GM18498 (cell line): Measurements from ENCODE around the gene ALKBH2.

ENCODE experiments used
- ATAC-seq: cut with Tn5 transposase; IDR thresholded peaks from one replicate; pipeline ENCODE4 v1.9.1; 2021; ENCODE audit warnings: mild to moderate bottlenecking, moderate library complexity; ENCODE audit not compliant: unreplicated experiment

Gene ALKBH2

GRCh38 chr12:109093022-109093918 is at the start of gene ALKBH2:
Gene ALKBH2, minus strand, starts transcription at chr12:109093472. Its CDS starts 686 bp downstream, at chr12:109092786.
- peak; percentile 67 for ATAC-seq

DNA sequence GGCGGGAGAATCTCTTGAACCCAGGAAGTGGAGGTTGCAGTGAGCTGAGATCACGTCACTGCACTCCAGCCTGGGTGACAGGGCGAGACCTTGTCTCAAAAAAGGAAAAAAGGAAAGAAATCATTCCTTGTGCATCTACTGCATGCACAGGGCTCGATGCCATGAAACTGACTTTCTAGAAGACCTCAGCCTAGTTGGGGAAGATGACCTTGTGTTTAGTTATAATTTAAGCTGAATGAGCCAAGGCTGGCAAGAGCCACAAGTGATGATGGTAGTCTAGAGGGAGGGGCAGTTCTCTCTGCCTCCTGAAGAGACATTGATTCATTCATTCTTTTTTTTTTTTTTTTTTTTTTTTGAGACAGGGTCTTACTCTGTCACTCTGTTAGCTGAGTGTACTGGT is 47.3 kb upstream of the ALKBH2 start:
- ATAC-seq: no peak

- ATAC-seq: no peak
Observed at GRCh38 chr12:109139791-109140190, 46.5 kb upstream of the ALKBH2 start.

DNA sequence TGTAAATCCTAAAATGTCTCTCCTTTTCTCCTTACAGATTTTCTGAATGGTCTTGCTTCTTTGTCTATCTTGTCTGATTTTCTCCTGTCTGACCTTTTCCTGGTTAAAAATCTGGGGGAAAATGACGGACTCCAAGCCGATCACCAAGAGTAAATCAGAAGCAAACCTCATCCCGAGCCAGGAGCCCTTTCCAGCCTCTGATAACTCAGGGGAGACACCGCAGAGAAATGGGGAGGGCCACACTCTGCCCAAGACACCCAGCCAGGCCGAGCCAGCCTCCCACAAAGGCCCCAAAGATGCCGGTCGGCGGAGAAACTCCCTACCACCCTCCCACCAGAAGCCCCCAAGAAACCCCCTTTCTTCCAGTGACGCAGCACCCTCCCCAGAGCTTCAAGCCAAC is 46.1 kb upstream of the ALKBH2 start:
- no peak for ATAC-seq

DNA sequence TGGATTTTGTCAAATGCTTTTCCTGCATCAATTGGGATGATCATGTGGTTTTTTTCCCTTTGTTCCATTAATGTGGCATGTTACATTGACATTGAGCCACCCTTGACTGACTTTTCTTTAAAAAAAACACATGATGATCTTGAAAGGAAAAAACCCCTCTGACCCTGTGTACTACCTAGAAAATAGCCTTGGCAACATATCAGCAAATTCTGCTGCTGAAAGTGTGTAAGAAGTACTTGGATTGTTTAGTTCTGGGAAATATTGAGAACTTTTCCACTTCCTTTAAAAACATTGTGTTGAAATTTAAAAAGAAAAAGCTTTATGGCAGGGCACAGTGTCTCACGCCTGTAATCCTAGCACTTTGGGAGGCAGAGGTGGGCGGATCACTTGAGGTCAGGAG is 43.8 kb upstream of the ALKBH2 start:
- no peak for ATAC-seq

GRCh38 chr12:109134186-109134917 is 41.1 kb upstream of the ALKBH2 start:
- ATAC-seq: no peak

- ATAC-seq: no peak
Observed at GRCh38 chr12:109131154-109132050, 38.1 kb upstream of the ALKBH2 start.

DNA sequence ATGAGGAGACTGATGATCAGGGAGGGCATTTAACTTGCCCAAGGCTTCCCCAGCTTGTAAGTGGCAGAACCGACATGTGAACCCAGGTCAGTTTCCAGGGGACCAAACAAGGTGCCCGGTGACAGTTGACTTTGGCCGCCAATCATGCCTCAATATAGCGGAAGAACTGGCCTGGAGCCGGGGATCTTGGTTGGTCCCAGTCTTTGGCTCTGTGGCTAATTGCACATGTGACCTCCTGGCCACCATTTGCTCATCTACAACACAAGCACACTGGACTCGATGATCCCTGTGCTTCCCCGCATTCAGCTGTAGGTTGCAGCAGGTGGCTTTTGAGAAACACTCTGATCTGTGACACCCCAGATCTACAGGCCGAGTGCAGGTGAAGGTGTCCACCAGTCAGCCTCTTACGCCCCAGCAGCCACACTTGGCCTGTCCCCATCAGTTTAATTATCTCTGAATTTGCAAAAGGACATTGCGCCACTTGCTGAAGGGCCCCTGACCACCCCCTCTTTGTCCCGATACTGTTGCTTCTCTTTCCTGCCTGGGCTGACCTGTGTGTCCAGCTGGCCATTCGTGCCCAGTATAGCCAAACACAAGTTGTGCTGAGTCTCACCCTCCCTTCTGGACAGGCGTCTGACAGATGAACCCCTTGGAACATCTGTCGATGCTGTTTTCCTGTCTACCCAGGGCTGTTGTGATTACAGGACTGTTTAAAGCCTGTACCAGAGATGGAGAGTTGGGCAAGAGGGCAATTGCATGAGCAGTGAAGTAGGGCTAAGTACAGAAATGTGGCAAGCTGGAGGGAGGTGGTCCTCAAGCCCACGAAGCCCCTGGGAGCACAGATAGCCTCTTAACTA is 37.3 kb upstream of the ALKBH2 start:
- no peak for ATAC-seq

DNA sequence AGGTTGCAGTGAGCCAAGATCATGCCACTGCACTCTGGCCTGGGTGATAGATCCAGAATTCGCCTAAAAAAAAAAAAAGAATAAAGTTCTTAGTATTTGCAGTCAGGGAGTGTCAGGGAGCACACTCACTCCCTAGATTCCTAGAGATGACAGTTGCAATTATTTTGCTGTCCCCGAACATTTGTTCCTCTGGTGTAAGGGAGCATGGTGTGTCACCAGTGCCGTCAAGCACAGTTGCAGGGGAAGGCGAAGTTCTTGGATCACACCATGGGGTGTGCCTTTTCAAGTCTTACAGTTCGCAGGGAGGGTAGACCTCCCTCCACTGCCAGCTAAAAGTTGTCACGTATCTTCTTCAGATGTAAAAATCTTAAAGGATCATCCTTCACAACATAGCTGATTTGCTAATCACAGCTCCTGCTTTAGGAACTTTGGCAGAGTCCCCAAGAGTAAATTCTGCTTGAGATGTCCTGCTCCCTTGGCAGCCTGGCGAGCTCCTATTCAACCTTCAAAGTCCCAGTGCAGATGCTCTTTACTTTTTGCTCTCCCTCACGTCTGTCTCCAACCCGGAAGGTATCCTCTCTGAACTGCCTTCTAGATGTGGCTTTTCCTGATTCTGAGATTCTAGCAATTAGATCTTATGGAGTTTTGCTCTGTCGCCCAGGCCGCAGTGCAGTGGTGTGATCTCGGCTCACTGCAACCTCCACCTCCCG is 34.4 kb upstream of the ALKBH2 start:
- ATAC-seq: no peak

- ATAC-seq: no peak
Observed at GRCh38 chr12:109126784-109127183, 33.5 kb upstream of the ALKBH2 start.

DNA sequence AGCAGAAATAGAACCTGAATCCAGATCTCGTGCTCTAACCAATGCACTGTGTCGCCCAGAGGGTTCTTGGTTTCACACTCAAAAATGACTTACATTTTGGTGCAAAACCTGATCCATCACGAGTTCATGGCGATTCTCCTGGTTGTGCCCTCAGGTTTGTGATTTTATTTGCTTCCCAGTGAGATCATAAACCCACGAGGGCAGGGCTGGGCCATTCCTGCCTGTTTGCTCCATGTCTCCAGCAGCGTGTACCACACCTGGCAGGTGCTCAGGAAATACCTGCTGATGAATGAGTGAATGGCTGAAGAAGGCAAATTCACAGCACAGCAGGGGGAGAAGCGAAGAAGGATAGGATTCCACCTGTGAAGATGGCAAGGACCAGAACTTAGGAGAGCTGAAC is 32.5 kb upstream of the ALKBH2 start:
- no peak for ATAC-seq

- no peak for ATAC-seq
Observed at GRCh38 chr12:109124878-109125648, 31.8 kb upstream of the ALKBH2 start.

DNA sequence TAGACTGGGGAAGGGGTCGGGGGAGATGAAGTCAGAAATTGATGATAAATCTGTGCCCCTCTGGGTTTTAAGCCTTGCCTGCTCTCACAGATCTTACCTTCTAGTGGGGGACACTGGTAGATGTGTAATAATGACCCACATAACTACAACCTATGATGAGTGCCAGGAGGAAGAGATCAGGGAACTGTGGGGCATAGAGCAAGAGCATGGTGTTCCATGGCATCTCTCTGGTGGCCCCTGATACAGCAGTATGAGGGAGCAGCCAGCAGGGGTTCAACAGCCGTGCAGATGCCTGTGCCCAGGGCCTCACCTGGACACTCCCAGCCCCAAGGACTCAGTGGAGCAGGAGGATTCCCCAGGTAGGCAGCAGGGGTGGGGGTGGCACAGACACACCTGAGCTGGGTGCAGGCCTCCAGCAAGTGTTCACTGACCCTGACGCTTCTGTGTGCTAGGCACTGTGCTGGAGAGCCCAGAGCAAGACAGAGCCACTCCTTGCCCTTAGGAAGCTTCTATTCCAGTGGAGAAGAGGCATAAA is 28.1 kb upstream of the ALKBH2 start:
- no peak for ATAC-seq

- no peak for ATAC-seq
Observed at GRCh38 chr12:109120557-109120956, 27.3 kb upstream of the ALKBH2 start.

GRCh38 chr12:109120095-109120494 is 26.8 kb upstream of the ALKBH2 start:
- ATAC-seq: no peak

GRCh38 chr12:109116611-109116949 is 23.3 kb upstream of the ALKBH2 start:
- no peak for ATAC-seq

DNA sequence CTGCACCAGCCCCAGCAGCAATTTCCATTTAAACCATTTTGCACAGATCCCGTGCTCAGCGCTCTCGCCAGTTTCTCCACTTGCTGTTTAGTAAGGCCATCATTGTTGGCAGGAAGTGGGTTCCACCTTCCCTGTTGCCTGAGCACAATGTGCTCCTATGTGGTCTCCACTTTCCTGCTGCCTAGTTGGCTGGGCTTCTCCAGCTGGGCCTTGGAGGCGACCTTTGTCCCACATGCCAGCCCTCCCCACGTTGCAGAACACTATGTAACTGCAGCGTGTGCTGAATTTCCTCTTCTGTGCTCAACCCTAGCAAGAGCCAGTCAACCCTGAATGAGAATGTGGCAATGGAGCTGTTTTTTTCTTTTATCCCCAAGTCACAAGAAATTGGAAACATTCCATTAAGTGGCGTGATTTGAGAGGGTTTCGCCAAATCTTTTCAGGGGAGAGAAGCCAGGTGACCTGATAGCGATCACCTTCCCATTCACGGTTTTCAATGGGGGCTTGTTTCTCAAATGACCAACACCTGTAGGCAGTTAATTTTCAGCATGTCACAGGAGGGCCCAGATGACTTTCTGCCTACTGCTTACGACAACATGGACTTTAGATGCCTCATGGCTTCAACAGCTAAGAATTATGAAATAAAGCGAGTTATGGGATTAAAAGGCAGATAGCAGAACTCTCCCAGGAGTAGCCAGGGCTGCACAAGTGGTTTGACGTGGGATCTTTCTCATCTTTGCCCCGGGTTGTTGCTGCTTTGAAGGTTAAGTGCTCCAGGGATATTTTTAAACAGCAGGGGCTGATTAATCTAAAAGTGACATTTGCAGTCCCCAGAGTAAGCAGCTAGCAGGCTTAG is 22.7 kb upstream of the ALKBH2 start, which contains the start of gene ACACB:
Gene ACACB, plus strand, starts transcription at position 830 of the 853 bp plus-strand sequence. CDS start 22,819 bp downstream, outside the sequence.
- ATAC-seq: no peak

DNA sequence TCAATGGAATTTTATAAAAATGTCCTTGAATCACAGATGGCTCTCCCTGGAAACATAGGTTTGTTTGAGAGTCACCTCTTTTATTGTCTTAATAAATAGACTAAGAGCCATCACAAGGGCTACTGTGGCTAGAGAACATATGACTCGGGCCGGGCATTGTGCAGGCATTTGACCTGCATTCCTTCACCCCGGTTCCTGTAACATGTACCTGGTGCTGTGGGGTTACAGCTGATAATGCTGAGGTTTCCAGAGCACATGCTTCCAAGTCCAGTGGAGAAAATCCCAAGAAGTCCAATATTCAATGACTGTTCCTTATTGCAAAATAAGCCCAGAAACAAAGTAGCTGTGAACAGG is 22.1 kb upstream of the ALKBH2 start:
- no peak for ATAC-seq
